Tibial nerve (tissue), 4 donors: ENCODE results near the gene NAT16. TPM values are rescaled to one million over a fixed set of nuclear protein-coding genes. Genes with fewer than 3 reads are reported as not detected.

Experiments
- DNase-seq, 2 donors: peaks; one replicate each; pipeline ENCODE4 v3.0.0-alpha.2; 2019; ENCODE audit warnings: low spot score in 2 of 2
- H3K27ac ChIP-seq, 4 donors: fragments of 200-600 bp; sonication (generic) in 3 of 4; one replicate each; pipeline ENCODE4 v1.5.1; 2017 to 2019; ENCODE audit warnings: mild to moderate bottlenecking in 1 of 4
- H3K27me3 ChIP-seq, 2 donors: fragments of 200-600 bp; sonication (generic) in 1 of 2; one replicate each; pipeline versions ENCODE4 v1.5.1 to v1.6.0; 2017 to 2019
- H3K36me3 ChIP-seq, 3 donors: fragments of 200-600 bp; sonication (generic); one replicate each; pipeline ENCODE4 v1.5.1; 2018 to 2019
- H3K4me1 ChIP-seq, 4 donors: fragments of 200-600 bp; sonication (generic) in 3 of 4; one replicate each; pipeline ENCODE4 v1.5.1; 2017 to 2019
- H3K4me3 ChIP-seq, 4 donors: fragments of 200-600 bp; sonication (generic) in 3 of 4; one replicate each; pipeline ENCODE4 v1.5.1; 2017 to 2019; ENCODE audit warnings: mild to moderate bottlenecking in 1 of 4, moderate library complexity in 1 of 4
- H3K9me3 ChIP-seq, 4 donors: fragments of 200-600 bp; sonication (generic) in 3 of 4; one replicate each; pipeline ENCODE4 v1.5.1; 2017 to 2019
- EP300 ChIP-seq, 2 donors: sonication (generic); formaldehyde crosslinking; IDR thresholded peaks; one replicate each; pipeline ENCODE4 v1.6.1; 2017; ENCODE audit warnings: antibody characterized with exemption in 2 of 2, mild to moderate bottlenecking in 1 of 2
- POLR2A ChIP-seq, 2 donors: fragments of 450-650 bp; IDR thresholded peaks; one replicate each; pipeline ENCODE4 v1.6.1; 2017; ENCODE audit warnings: antibody characterized with exemption in 2 of 2, mild to moderate bottlenecking in 2 of 2, moderate library complexity in 2 of 2
- WGBS, 2 donors: methylation state at CpG; one replicate each; pipeline ENCODE4 v1.1.5; 2018; 5-methylcytosine and 5-hydroxymethylcytosine counted together
- total RNA-seq, 4 donors: library from RNA; depleted of rRNA; stranded (reverse); fragments of >200 nt; gene quantifications; one replicate each; pipeline ENCODE4 v1.1.0, GENCODE V29; 2016
- TF ChIP-seq, protein P1 (sequence below), 5 experiments: fragments of 200-600 bp in 3 of 5; fragments of 450-650 bp in 2 of 5; sonication (generic) in 3 of 5; IDR thresholded peaks; one replicate each; pipeline ENCODE4 v1.5.1; 2016 to 2019; ENCODE audit warnings: antibody characterized with exemption in 5 of 5, mild to moderate bottlenecking in 3 of 5, moderate library complexity in 2 of 5

Gene NAT16
- total RNA-seq, 4 donors from 2014 or later = not detected

DNA sequence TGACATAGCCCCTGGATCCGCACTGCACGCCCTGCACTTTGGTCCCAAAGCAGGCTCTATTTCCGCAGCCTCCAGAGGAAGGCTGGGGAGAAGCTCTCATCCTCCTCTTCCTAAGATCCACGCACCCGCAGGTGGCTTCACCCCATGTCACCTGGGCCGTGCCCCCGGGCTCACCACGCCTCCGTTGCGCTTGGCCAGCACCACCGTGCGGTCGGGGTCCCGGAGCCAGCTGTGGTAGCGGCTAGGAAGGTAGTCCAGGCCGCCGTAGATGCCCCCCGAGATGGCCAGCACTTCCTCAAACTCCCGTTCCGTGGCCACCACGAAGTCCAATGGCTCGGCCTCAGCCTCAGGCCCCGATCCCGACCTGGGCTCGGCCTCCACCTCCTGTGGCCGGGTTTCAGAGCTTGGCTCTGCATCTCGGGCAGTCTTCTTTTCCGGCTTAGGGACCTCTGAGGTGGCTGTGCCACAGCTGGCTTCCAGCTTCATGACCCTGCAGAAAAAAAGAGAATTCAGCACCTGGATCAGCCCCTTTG, 5.7 kb downstream of the NAT16 start:
- no peak for DNase-seq
- Histone ChIP-seq H3K27me3 (peaks cover 3 to 100% of the 10 kb centered on the region in 2 donors), H3K27ac (no peak overlapping the region), H3K4me1 (peaks cover 0 to 53% (median 28%) of the 10 kb centered on the region in 4 donors), H3K9me3 (no peaks in the 10 kb centered on the region), H3K36me3 (no peaks in the 10 kb centered on the region), H3K4me3 (no peak overlapping the region)
- TF ChIP-seq POLR2A (IDR thresholded peaks at IDR 0.05) (no peak), EP300 (IDR thresholded peaks at IDR 0.05) (no peak)
- TF ChIP-seq, protein P1, sequence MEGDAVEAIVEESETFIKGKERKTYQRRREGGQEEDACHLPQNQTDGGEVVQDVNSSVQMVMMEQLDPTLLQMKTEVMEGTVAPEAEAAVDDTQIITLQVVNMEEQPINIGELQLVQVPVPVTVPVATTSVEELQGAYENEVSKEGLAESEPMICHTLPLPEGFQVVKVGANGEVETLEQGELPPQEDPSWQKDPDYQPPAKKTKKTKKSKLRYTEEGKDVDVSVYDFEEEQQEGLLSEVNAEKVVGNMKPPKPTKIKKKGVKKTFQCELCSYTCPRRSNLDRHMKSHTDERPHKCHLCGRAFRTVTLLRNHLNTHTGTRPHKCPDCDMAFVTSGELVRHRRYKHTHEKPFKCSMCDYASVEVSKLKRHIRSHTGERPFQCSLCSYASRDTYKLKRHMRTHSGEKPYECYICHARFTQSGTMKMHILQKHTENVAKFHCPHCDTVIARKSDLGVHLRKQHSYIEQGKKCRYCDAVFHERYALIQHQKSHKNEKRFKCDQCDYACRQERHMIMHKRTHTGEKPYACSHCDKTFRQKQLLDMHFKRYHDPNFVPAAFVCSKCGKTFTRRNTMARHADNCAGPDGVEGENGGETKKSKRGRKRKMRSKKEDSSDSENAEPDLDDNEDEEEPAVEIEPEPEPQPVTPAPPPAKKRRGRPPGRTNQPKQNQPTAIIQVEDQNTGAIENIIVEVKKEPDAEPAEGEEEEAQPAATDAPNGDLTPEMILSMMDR (IDR thresholded peaks at IDR 0.05) = no peak
- 5 to 9% methylated on average over 15 to 24 of the region's 28 CpGs for WGBS, 2 donors

DNA sequence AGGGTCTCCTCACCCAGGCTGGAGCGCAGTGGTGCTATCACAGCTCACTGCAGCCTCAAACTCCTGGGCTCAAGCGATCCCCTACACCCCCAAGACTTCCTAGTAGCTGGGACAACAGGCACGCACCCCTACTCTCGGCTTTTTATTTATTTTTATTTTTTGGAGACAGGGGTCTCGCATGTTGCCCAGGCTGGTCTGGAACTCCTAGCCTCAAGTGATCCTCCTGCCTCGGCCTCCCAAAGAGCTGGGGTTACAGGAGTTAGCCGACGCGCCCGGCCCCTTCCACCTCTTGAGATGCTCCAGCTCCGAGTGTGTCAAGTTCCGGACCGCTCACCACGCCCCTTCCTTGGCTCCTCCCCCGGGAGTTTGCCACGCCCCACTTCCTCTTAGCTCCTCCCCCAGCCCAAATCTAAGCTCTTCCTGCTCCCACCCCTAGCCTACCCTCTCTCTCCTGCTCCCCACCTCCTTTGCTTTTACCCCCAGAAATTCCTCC, 6.3 kb downstream of the NAT16 start:
- WGBS, 2 donors = 5 to 9% methylated on average over 16 of the region's 16 CpGs
- Histone ChIP-seq H3K27me3 (peaks cover 3 to 100% of the 10 kb centered on the region in 2 donors), H3K36me3 (no peaks in the 10 kb centered on the region), H3K4me3 (peak overlapping the region in 1 of 4 donors; percentile 34), H3K4me1 (peaks cover 0 to 52% (median 27%) of the 10 kb centered on the region in 4 donors), H3K9me3 (no peaks in the 10 kb centered on the region), H3K27ac (no peak overlapping the region)
- TF ChIP-seq POLR2A (IDR thresholded peaks at IDR 0.05) (no peak), EP300 (IDR thresholded peaks at IDR 0.05) (no peak)
- TF ChIP-seq, protein P1 (IDR thresholded peaks at IDR 0.05) = no peak
- DNase-seq = no peak

DNA sequence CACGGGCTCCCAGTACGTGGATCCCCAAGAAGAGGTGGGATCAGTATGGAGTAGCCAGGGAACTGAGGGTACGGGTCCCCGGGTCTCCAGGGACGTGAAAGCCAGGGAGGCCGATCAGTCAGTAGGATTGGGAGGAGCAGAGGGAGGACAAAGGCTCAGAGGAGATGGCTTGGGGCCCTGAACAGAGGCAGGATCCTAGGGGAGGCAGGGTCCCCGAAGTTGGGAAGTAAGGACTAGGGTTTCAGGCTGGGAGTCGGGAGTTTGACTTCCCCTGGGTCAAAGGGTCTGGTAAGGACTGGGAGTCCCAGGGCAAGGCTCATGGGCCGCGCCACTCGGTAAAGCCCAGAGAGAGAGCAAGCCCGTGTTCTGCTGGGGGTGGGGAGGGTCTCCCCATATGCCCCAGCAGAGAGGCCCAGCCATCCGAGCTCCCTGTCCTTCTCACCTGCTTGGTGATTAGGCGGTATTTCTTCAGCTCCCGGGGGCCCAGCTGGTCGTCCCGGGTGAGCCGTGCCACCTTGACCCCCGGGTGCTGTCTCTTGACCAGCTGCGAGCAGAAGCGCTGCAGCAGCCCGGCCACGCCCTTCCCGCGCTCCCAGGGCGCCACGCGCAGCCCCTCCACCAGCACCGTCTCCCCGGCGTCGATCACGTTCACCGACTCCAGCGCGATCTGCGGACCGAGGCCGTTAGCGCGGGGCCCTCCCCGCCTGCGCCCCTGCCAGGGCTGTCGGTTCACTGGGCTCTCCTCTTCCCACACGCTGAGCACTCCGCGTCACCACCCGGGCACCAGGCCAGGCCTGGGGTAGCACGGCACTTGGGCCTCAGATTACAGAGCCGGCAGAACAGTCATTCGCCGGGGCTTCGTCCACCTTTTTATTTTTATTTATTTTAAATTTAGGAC, 7.0 kb downstream of the NAT16 start:
- peaks cover 3 to 100% of the 10 kb centered on the region in 2 donors for H3K27me3 ChIP-seq
- H3K4me1 ChIP-seq = peaks cover 0 to 51% (median 27%) of the 10 kb centered on the region in 4 donors
- H3K36me3 ChIP-seq = no peaks in the 10 kb centered on the region
- DNase-seq = no peak
- H3K9me3 ChIP-seq = no peaks in the 10 kb centered on the region
- H3K27ac ChIP-seq = no peak overlapping the region
- peak overlapping the region in 1 of 4 donors; percentile 34 for H3K4me3 ChIP-seq
- no peak for TF ChIP-seq EP300 (IDR thresholded peaks at IDR 0.05)
- TF ChIP-seq, protein P1 (IDR thresholded peaks at IDR 0.05) = no peak
- TF ChIP-seq POLR2A (IDR thresholded peaks at IDR 0.05) = no peak
- 1% methylated on average over 31 to 49 of the region's 53 CpGs for WGBS, 2 donors

DNA sequence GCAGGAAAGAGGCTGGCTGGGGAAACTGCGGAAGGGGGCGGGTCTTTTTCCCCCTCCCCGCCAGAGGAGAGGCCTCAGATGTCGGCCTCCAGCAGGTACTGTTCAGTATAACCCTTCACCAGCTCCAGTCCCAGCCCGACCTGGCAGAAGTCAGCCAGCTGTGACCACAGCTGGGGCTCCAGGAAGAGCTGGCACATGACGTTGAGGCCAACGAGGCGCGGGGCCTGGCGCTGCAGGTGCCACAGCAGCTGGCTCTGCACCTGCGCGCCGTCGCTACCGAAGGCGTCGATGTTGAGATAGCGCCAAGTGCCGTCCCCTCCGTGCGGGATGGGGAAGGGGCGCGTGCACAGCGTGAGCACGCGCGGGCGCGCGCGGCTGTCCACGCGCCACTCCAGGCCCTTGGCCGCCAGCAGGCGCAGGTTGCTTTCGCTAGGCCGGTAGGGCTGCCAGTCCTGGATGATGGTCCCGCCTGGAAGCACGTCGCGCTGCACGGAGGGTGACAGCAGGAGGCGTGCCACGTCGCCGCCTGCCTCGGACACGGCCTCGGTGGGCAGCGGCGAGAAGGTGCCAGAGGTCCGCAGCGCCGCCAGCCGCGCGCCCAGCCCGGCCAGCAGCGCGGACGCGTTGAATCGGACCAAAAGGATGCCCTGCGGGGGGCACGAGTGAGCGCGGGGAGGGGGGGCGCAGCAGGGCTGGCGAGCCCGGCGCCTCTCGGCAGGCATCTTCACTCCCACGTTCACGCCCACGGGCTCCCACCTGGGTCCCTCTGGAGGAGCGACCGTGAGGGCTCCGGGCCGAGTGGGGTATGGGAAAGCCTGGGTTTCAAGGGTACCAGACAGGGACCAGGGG, 7.9 kb downstream of the NAT16 start:
- peaks cover 0 to 51% (median 27%) of the 10 kb centered on the region in 4 donors for H3K4me1 ChIP-seq
- no peak overlapping the region for H3K4me3 ChIP-seq
- H3K9me3 ChIP-seq = no peaks in the 10 kb centered on the region
- no peaks in the 10 kb centered on the region for H3K36me3 ChIP-seq
- peaks cover 3 to 100% of the 10 kb centered on the region in 2 donors for H3K27me3 ChIP-seq
- H3K27ac ChIP-seq = no peak overlapping the region
- DNase-seq = no peak
- TF ChIP-seq EP300 (IDR thresholded peaks at IDR 0.05) (no peak), POLR2A (IDR thresholded peaks at IDR 0.05) (no peak)
- TF ChIP-seq, protein P1 (IDR thresholded peaks at IDR 0.05) = no peak
- WGBS, 2 donors = 1 to 2% methylated on average over 31 to 36 of the region's 79 CpGs
